Prostate gland (tissue), 2 donors: ENCODE measurements around the gene FBP1. TPM values are rescaled to one million over a fixed set of nuclear protein-coding genes. Genes with fewer than 3 reads are reported as not detected.

Experiments
- DNase-seq: peaks from one replicate; pipeline ENCODE4 v3.0.0-alpha.2; 2019; ENCODE audit warnings: low spot score
- H3K27ac ChIP-seq, 2 donors: fragments of 200-600 bp; sonication (generic); 2 replicates each; pipeline ENCODE4 v1.5.1; 2017 to 2019
- H3K27me3 ChIP-seq: fragments of 200-600 bp; sonication (generic); replicated peaks from 2 replicates; pipeline ENCODE4 v1.5.1; 2019; ENCODE audit not compliant: insufficient read depth
- H3K36me3 ChIP-seq, 2 donors: fragments of 200-600 bp; sonication (generic); 1 replicate in 1 of 2; 2 replicates in 1 of 2; pipeline versions ENCODE4 v1.5.1 to v1.8.1; 2017 to 2019
- H3K4me1 ChIP-seq: fragments of 200-600 bp; sonication (generic); replicated peaks from 2 replicates; pipeline ENCODE4 v1.5.1; 2019
- H3K4me3 ChIP-seq, 2 donors: fragments of 200-600 bp; sonication (generic); 2 replicates each; pipeline ENCODE4 v1.5.1; 2017 to 2019
- H3K9me3 ChIP-seq: fragments of 200-600 bp; sonication (generic); 2 replicates; pipeline ENCODE4 v1.5.1; 2017
- POLR2A ChIP-seq: fragments of 450-650 bp; IDR thresholded peaks from one replicate; pipeline ENCODE4 v1.6.1; 2016; ENCODE audit warnings: antibody characterized with exemption, mild to moderate bottlenecking
- POLR2AphosphoS5 ChIP-seq: sonication (generic); formaldehyde crosslinking; IDR thresholded peaks from one replicate; pipeline ENCODE4 v1.6.1; 2017; ENCODE audit warnings: antibody characterized with exemption
- WGBS: methylation state at CpG from one replicate; pipeline ENCODE4 v1.1.5; 2018; 5-methylcytosine and 5-hydroxymethylcytosine counted together
- intact Hi-C: fragments of 100-400 bp; cut with DNase I; formaldehyde crosslinking; loops from one replicate; pipeline ENCODE4 v1.14.2; 2022
- total RNA-seq, 2 donors: library from RNA; depleted of rRNA; stranded (reverse); fragments of >200 nt; gene quantifications; one replicate each; pipeline ENCODE4 v1.1.0, GENCODE V29; 2016
- TF ChIP-seq, protein P1 (sequence below), 4 experiments: fragments of 200-600 bp in 2 of 4; fragments of 450-650 bp in 2 of 4; sonication (generic) in 2 of 4; IDR thresholded peaks; 1 replicate in 3 of 4; 2 replicates in 1 of 4; pipeline ENCODE4 v1.5.1; 2016 to 2019; ENCODE audit warnings: antibody characterized with exemption in 4 of 4, mild to moderate bottlenecking in 2 of 4, moderate library complexity in 2 of 4

The FBP1 gene
- total RNA-seq, result 10 to 100 TPM; 19.5 to 41.4 TPM

DNA sequence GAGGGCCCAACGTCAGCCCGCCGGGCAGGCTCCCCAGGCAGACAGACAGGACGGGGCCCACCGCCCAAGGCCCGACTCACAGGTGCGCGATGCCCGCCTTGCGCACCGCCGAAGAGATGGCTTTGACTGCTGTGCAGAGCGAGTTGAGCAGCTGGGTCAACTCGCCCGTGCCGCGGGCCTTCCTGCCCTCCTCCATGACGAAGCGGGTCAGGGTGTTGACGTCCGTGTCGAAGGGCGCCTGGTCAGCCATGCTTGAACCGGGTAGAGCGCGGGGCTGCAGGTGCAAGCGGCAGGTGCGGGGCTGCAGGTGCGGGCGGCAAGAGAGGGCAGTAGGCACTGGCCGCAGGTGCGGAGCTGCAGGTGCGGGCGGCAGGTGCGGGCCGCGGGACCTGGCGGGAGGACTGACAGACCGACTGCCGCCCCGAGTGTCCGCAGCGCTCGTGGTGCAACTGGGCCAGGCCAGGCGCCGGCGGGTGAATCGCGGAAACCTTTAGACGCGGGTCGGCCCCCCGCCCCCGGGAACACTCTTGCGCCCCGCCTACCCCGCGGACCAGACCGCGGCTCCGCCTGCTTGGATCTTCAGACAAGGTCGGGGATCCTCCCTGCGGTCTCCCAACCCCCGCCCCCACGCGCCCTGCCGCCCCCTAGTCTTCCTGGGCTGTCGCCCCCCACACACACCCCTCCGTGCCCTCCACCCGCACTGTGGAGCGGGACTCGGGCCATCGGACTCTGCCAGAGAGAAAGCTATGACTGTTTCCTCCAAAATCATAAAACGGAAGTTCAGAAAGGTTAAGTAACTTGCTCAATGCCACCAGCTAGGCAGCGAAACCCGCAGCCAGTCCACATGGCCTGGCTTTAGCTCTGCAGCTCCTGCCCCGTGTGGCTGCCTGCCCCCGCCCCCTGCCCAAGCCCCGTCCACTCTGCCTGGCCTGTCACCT, at the start of gene FBP1:
TSS of gene FBP1 (minus strand) at position 458 of the 938 bp plus-strand sequence. CDS start at position 250, 208 bp downstream.
- 10% methylated on average over 75 of the region's 79 CpGs for WGBS
- intact Hi-C loops, result no loop called here
- H3K9me3 ChIP-seq, result no peaks in the 10 kb centered on the region
- TF ChIP-seq, protein P1, sequence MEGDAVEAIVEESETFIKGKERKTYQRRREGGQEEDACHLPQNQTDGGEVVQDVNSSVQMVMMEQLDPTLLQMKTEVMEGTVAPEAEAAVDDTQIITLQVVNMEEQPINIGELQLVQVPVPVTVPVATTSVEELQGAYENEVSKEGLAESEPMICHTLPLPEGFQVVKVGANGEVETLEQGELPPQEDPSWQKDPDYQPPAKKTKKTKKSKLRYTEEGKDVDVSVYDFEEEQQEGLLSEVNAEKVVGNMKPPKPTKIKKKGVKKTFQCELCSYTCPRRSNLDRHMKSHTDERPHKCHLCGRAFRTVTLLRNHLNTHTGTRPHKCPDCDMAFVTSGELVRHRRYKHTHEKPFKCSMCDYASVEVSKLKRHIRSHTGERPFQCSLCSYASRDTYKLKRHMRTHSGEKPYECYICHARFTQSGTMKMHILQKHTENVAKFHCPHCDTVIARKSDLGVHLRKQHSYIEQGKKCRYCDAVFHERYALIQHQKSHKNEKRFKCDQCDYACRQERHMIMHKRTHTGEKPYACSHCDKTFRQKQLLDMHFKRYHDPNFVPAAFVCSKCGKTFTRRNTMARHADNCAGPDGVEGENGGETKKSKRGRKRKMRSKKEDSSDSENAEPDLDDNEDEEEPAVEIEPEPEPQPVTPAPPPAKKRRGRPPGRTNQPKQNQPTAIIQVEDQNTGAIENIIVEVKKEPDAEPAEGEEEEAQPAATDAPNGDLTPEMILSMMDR (IDR thresholded peaks at IDR 0.05), result no peak
- peak; percentile 19 for TF ChIP-seq POLR2A
- H3K36me3 ChIP-seq, result no peaks in the 10 kb centered on the region
- no peak for DNase-seq
- peak within 1 kb of the TSS; percentile 32 to 50 for H3K4me3 ChIP-seq
- H3K27ac ChIP-seq, result peak within 1 kb of the TSS in 1 of 2 donors; percentile 41
- H3K4me1 ChIP-seq, result no peaks in the 10 kb centered on the region
- H3K27me3 ChIP-seq, result no peaks in the 10 kb centered on the region

DNA sequence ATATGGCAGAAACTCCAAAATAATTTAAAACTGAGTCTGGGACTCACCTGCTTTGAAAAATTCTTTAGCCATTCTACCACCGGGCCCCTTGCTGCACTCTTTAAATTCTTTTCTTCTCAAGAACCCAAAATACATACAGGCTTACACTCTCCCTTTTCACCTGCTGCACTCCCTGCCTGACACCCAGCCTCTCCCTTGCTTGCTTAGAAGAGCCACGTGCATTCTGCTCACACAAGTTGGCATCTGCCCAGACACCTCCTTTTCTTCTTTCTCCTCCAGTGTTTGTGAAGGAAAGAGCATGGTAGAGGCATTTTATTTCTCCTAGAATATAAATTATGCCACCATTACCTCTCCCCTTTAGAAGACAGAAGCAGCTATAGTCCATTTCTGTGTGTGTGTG, 48.1 kb upstream of the FBP1 start:
- no peak for DNase-seq
- H3K27me3 ChIP-seq, result no peaks in the 10 kb centered on the region
- intact Hi-C loops, result loop anchor here (10.0 kb wide), 1 partner anchor 107 kb away; no protein-coding TSS in a partner anchor
- H3K27ac ChIP-seq, result no peak overlapping the region
- TF ChIP-seq POLR2A (no peak), POLR2AphosphoS5 (no peak)
- TF ChIP-seq, protein P1 (IDR thresholded peaks at IDR 0.05), result no peak
- whole genome bisulfite sequencing, result 35% methylated on average over 2 of the region's 2 CpGs
- H3K4me1 ChIP-seq, result no peaks in the 10 kb centered on the region
- no peaks in the 10 kb centered on the region for H3K9me3 ChIP-seq
- H3K4me3 ChIP-seq, result no peak overlapping the region
- no peaks in the 10 kb centered on the region for H3K36me3 ChIP-seq

DNA sequence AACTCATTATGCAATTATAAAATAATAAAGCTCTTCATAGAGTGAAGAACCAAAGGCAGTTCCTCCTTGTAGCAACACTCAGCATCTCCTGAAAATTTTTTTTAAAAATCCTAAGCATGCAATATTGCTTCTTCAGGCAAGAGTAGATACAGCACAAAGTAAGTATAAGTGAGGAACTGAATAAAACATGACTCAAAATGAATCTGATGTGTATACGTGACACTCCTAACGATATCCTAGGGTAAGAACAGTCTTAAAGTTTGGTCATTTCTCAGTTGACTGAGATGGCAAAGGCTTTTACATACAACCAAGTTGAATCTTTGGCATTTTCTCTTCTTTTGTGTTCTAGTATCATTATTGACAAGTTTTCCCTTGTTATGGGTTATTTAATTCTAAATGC, 46.0 kb upstream of the FBP1 start:
- Histone ChIP-seq H3K27ac (no peak overlapping the region), H3K27me3 (no peaks in the 10 kb centered on the region), H3K9me3 (no peaks in the 10 kb centered on the region), H3K36me3 (no peaks in the 10 kb centered on the region), H3K4me3 (no peak overlapping the region), H3K4me1 (no peaks in the 10 kb centered on the region)
- 92% methylated on average over 2 of the region's 2 CpGs for WGBS
- TF ChIP-seq POLR2A, result no peak
- TF ChIP-seq POLR2AphosphoS5, result no peak
- TF ChIP-seq, protein P1 (IDR thresholded peaks at IDR 0.05), result no peak
- intact Hi-C loops, result loop anchor here (10.0 kb wide), 1 partner anchor 109 kb away; no protein-coding TSS in a partner anchor
- DNase-seq, result no peak

DNA sequence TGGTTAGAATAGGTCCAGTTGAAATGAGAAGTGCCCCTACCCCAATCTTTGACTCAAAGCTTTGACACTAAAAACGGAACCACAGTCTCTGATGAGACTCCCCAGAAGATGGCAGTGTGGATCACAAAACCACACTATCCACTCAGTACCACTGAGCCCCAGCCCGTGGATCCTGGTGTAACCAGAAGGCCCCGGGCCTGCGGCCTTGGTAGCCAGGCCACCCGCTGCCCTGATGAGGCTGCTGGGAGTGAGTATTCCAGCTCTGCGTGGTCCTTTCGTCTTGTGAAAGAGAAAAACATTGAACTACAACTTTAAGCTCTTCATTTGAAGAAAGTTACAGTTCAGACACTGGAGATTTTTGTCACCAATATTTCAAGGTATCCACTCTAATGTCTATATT, 42.2 kb upstream of the FBP1 start:
- peak; percentile 70 for DNase-seq
- Histone ChIP-seq H3K27ac (no peak overlapping the region), H3K36me3 (no peaks in the 10 kb centered on the region), H3K9me3 (no peaks in the 10 kb centered on the region), H3K4me1 (no peaks in the 10 kb centered on the region), H3K27me3 (no peaks in the 10 kb centered on the region), H3K4me3 (no peak overlapping the region)
- TF ChIP-seq POLR2AphosphoS5, result peak; percentile 53
- TF ChIP-seq, protein P1 (IDR thresholded peaks at IDR 0.05), result peak in 3 of 4 experiments; percentile 72 to 82 (median 80)
- no peak for TF ChIP-seq POLR2A
- intact Hi-C loops, result loop anchor here (2.0 to 10.0 kb wide), 2 partner anchors 113 to 449 kb away; no protein-coding TSS in a partner anchor
- 4% methylated on average over 7 of the region's 7 CpGs for WGBS
